Measurements from ENCODE around the gene SGPP2.

DNA sequence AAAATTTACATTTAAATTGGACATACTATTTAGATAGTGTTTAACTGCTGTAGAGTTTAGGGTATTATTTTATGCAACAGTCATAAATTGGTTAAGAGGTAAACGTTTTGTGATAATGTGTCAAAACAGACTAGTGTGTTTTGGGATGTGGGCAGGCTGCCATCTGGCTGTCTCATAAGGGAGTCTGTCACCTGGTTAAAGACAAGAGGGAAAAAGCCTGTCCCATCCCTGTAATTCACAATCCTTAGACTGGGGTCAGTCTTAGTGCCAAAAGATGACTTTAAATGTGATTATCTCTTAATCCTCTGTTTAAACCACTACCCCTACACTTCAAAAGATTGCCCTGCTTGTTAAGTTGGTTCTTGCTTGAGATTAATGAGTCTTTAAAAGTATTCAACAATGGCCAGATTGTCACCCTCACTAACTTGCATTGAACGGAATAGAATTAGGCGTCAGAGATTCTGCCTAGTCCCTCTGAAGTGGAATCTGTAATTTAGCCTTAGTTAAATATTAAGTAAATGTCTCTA lies 59.2 kb downstream of the SGPP2 start:
- TF ChIP-seq, protein P1, sequence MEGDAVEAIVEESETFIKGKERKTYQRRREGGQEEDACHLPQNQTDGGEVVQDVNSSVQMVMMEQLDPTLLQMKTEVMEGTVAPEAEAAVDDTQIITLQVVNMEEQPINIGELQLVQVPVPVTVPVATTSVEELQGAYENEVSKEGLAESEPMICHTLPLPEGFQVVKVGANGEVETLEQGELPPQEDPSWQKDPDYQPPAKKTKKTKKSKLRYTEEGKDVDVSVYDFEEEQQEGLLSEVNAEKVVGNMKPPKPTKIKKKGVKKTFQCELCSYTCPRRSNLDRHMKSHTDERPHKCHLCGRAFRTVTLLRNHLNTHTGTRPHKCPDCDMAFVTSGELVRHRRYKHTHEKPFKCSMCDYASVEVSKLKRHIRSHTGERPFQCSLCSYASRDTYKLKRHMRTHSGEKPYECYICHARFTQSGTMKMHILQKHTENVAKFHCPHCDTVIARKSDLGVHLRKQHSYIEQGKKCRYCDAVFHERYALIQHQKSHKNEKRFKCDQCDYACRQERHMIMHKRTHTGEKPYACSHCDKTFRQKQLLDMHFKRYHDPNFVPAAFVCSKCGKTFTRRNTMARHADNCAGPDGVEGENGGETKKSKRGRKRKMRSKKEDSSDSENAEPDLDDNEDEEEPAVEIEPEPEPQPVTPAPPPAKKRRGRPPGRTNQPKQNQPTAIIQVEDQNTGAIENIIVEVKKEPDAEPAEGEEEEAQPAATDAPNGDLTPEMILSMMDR (conservative IDR thresholded peaks at IDR 0.05; ENCODE audit: low read depth, low read length): no peak
- TF ChIP-seq EZH2phosphoT487 (IDR thresholded peaks at IDR 0.05; ENCODE audit: borderline replicate concordance, low read length) (no peak), EZH2 (IDR thresholded peaks at IDR 0.05; ENCODE audit: low read length, unreplicated experiment) (no peak)

Measured in PC-3 (cell line).